ENCODE data around the gene CUEDC2.

Gene CUEDC2

GRCh38 chr10:102432162-102432950, at the start of gene CUEDC2:
Gene CUEDC2, minus strand, starts transcription at chr10:102432574. Its CDS starts 7,386 bp downstream, at chr10:102425188.
- H3K4me3 ChIP-seq (ENCODE audit: low read depth, low read length): peak within 1 kb of the TSS; percentile 94
- no peak for TF ChIP-seq CTCF (conservative IDR thresholded peaks at IDR 0.05; ENCODE audit: low read depth, low read length)
- peak; percentile 98 for DNase-seq (ENCODE audit: low read depth)

- DNase-seq (ENCODE audit: low read depth): no peak
- H3K4me3 ChIP-seq (ENCODE audit: low read depth, low read length): no peak overlapping the region
- TF ChIP-seq CTCF (conservative IDR thresholded peaks at IDR 0.05; ENCODE audit: low read depth, low read length): no peak
Measured at GRCh38 chr10:102480396-102480795, 48.0 kb upstream of the CUEDC2 start.

- no peak for TF ChIP-seq CTCF (conservative IDR thresholded peaks at IDR 0.05; ENCODE audit: low read depth, low read length)
- H3K4me3 ChIP-seq (ENCODE audit: low read depth, low read length): no peak overlapping the region
- no peak for DNase-seq (ENCODE audit: low read depth)
Measured at GRCh38 chr10:102479651-102480050, 47.3 kb upstream of the CUEDC2 start.

GRCh38 chr10:102476466-102477141, 44.2 kb upstream of the CUEDC2 start:
- no peak overlapping the region for H3K4me3 ChIP-seq (ENCODE audit: low read depth, low read length)
- TF ChIP-seq CTCF (conservative IDR thresholded peaks at IDR 0.05; ENCODE audit: low read depth, low read length): no peak
- no peak for DNase-seq (ENCODE audit: low read depth)

GRCh38 chr10:102475451-102476040, 43.2 kb upstream of the CUEDC2 start:
- no peak for DNase-seq (ENCODE audit: low read depth)
- no peak overlapping the region for H3K4me3 ChIP-seq (ENCODE audit: low read depth, low read length)
- no peak for TF ChIP-seq CTCF (conservative IDR thresholded peaks at IDR 0.05; ENCODE audit: low read depth, low read length)

GRCh38 chr10:102473445-102474331, 41.3 kb upstream of the CUEDC2 start:
- H3K4me3 ChIP-seq (ENCODE audit: low read depth, low read length): no peak overlapping the region
- DNase-seq (ENCODE audit: low read depth): no peak
- no peak for TF ChIP-seq CTCF (conservative IDR thresholded peaks at IDR 0.05; ENCODE audit: low read depth, low read length)

All from choroid plexus epithelial cell (primary cell).